GM19193 (cell line): ENCODE results near the gene RAF1.

Experiments used
- POLR2A ChIP-seq: IDR thresholded peaks from 4 replicates; pipeline ENCODE4 v1.6.1; 2011; ENCODE audit not compliant: insufficient read depth, insufficient read length; ENCODE audit errors: extremely low read depth

Gene RAF1

DNA sequence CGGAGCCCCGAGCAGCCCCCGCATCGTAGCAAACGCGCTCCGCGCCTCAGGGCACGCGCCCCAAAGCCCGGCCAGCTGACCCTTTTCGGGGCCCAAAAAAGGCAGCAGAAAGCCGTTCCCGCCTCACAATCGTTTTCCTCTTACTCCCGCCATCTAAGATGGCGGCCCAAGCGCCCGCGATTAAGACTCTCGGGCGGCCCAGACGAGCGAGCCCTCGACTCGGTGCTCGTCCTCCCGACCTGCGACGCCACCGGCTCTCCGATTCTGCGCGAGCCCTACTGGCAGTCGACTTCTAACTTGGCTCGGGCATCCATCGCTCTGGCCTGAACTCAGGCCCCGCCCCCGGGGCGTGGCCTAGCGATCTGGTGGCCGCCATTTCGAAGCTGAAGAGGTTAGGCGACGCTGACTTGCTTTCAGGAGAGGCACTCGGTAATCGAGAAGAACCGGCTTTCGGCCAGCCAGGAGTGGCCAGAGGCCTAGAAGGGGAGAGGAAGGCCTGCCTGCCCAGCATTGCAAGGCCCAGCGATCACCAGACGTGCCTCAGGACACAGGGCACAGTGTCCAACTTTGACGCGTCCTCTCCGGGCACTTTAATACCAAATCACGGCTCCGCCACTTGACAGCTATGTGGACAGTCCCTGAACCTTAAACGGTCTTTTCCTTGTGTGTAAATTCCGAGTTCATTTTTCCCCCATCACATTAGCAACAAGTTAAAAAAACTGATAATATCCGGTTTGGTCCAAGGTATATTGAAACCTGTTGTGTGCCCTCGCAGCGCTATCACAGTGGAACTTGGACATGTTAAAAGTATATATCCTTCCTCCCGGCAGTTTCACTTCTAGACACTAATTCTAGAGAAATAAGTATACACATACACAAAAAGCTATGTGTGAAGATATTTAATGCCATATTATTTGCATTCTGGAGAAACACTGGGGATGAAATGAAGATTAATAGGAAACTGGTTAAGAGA, at the start of gene RAF1:
TSS of gene RAF1 (minus strand) at position 182 of the 973 bp plus-strand sequence. CDS start 45,396 bp downstream, outside the sequence.
- TF ChIP-seq POLR2A = peak; percentile 93

DNA sequence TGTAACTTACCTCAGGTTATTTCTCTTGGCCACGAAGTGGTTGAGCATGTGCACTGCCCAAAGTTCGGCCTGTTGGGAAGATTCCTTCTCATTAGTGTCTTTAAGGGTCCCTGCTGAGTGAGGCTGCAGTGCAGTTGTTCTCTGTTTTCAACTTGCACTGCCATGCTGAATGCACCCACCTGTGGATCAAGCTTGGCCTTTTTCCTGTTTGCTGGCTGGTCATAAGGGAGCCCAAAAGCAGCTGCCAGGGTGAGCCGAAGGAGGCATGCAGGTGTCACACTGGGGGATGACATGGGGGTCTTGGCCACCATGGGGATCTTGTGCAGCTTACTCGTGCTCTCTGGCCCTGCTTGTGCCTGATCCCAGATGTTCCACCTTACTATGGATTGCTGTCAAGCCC, 46.1 kb upstream of the RAF1 start:
- TF ChIP-seq POLR2A = no peak

DNA sequence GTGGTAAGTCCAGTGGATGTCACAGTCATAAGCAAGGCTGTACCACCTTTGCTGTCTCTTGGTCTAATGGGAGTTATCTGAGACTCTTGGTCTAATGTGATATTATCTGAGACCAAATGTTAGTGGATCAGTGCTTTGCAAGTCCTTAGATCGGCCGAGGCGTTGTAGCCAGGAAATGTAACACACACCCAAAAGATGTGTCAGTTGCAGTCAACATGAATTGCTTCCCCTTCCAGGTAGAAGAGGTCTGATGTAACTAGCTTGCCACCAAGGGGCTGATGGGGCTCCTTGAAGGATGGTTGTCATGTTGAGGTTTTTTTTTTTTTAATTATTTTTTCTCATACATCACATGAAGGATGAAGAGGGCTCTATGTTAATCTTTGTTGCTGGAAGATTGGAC, 45.4 kb upstream of the RAF1 start:
- no peak for TF ChIP-seq POLR2A

DNA sequence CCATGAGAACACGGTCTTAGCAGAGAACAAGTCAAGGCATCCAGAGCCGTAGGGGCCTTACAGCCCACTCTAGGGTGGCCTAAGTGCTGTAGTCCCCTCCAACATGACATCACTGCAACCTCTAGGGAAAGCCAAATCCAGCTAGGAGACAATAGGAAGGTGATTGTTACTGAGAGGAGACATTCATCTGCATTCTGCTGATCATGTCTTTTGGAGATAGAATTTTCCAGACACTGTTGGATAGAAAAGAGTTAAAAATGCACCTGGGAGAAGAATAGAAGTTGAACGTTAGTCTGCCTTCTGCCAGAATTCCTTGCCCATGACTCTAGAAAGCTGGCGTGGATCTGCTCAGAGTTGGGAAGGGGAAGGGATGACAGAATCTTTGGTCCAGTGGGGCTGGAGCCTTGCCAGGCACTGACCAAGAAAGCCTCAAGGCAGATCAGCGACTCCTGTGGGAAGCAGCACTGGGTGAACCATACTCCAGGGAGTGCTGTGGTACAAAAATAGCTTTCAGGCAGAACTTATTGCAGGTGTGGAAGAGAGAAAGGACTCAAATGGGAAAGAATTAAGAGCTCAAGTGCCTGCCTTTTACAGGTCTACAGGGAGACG, 44.8 kb upstream of the RAF1 start:
- TF ChIP-seq POLR2A = no peak

DNA sequence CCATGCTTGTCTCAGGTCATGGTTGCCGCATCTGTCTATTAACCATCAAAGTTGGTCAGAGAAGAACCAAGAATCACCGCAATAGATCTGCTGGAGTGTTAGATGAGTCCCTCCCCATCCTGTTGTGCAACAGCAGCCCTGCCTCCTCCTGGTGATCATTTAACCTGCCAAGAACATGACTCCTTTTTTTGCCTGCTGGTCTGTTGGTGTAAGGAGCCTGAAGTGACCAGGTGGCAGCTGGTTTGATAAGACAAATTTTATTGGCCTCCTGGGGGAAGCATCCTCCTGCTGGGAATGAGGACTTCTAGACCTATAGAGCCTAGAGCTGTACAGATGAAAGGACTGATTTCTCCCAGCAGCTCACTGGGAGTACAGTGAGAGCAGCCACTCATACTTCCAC, 43.5 kb upstream of the RAF1 start:
- TF ChIP-seq POLR2A = no peak

DNA sequence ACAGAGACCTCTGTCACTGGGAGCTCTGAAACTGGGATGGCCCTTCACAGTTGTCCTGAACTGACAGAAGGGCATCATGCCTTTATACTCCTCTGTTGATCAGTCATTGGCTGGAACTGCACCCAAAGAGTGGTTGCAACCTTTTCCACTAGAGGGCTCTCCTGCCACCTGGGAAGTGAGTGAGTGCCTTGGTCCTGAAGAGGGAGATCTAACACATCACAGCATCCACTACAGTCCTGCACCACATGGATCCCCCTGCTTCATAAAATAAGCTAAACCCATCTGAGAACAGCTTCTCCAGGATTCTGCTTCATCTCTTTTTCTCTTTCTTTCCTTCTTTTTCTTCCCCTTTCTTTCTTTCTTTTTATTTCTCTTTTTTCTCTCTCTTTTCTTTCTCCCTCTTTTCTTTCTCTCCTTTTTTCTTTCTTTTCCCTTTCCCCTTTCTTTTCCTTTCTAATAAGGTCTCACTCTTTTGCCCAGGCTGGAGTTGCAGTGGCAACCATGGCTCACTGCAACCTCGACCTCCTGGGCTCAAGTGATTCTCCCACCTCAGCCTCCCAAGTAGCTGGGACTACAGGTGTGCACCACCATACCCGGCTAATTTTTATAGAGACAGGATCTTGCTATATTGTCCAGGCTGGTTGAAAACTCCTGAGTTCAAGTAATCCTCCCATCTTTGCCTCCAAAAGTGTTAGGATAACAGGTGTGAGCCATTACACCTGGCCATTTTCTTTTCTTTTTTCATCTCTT, 42.8 kb upstream of the RAF1 start:
- no peak for TF ChIP-seq POLR2A

DNA sequence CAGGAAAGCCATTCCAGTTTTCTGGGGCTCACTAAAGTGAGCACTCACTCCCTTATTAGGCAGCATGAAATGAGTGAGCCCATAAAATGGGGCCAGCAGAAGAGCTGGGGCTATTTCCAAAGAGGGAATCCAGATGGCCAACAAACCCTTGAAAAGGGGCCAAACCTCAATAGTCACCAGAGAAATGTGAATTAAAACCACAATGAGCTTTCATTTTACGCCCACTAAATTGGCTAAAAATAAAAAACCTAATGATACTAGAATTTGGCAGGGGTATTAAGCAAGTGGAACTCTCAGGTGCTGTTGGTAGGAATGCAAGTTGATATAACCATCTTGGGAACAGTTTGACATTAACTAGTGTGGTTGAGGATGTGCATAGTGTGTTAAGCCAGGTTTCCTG, 42.1 kb upstream of the RAF1 start:
- TF ChIP-seq POLR2A = no peak

DNA sequence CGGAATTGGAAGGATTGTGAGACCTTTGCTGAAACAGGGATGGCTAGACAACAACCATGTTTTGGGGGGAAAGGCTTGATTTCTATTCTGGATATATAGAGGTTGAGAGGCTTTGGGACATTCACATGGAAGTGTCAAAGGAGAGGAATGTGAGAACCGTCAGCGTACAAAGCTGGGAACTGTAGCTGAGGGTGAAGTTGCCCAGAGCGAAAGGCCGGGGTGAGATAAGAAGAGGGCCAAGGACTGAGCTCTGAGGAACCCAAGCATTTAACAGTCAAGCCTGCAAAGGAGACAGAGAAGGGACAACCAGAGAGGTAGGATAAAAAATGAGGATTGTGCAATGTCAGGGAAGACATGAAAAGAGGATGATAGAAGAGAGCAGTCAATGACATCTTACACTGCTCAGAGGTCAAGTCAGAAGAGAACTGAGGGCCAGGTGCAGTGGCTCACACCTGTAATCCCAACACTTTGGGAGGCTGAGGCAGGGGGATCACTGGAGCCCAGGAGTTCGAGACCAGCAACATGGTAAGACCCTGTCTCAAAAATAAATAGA, 41.5 kb upstream of the RAF1 start:
- no peak for TF ChIP-seq POLR2A

DNA sequence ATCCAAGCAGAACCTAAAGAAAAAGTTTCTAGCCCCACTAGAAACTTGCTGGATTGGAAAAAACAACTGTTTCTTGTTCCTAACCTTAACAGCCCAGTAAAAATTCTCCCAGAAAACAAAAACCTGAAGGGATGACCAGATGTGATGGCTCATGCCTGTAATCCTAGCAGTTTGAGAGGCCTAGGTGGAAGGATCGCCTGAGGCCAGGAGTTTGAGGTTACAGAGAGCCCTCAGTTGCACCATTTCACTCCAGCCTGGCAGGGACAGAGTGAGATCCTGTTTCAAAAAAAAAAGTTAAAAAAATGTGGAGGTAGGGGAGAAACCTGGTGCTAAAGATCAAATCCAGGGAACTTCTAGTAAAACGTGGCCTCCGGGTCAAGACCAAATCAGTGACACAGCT, 38.6 kb upstream of the RAF1 start:
- no peak for TF ChIP-seq POLR2A

DNA sequence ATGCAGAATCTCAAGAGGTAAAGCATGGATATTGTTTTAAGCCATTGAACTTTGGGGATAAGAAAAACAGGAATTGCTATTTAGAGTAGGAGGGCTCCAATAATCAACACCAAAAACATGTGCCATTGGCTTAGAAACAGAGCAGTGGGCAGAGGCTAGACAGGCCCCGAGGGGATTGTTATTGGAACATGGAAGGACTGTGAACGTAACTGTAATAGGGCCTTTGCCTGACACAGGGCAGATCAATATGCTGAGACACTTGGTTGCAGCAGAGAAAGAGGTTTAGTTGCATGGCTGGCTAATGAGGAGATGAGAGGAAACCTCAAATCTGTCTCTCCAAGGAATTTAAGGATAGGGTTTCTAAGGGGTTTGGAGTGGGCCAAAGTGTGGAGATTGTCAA, 36.9 kb upstream of the RAF1 start:
- TF ChIP-seq POLR2A = no peak

DNA sequence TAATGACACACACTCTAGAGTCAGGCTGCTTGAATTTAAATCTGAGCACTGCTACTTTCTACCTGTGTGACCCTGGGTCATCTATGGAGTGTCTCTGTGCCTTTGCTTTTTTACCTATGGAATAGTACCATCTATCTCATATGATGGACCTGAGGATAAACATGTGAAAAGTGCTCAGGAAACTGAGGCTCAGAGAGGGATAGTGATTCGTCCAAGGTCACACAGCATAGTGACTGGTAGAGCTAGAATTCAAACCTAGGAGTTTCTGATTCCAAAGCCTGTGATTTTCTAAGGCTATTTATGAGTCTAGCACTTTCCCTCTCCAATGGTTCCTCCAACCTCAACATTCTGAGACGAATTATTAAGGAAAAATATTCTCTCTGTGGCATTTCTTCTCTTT, 32.0 kb upstream of the RAF1 start:
- TF ChIP-seq POLR2A = no peak

DNA sequence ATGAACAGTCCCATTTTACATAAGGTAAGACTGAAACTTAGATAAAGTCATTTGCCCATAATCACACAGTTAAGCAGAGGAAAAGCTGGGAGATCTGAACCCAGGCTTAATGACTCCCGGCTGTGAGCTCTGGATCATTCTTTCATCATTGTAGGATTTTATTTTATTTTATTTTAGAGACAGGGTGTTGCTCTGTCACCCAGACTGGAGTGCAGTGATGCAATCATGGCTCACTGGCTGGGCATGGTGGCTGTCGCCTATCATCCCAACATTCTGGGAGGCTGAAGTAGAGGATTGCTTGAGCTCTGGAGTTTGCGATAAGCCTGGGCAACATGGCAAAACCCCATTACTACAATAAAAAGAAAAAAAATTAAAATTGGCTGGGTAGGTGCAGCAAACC, 31.2 kb upstream of the RAF1 start:
- no peak for TF ChIP-seq POLR2A

DNA sequence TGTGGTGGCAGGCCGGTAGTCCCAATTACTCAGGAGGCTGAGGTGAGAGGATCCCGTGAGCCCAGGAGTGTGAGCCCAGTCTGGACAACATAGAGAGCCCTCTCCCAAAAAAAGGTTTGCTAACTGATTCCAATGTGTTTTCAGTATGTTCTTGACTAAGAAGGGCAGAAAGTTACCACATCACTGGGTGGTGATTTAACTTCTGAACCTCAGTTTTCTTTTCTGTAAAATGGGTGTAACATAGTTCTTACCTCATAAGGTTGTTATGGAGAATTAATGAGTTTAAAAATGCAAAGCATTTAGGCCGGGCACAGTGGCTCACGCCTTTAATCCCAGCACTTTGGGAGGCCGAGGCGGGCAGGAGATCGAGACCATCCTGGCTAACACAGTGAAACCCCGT, 28.5 kb upstream of the RAF1 start:
- TF ChIP-seq POLR2A = no peak

DNA sequence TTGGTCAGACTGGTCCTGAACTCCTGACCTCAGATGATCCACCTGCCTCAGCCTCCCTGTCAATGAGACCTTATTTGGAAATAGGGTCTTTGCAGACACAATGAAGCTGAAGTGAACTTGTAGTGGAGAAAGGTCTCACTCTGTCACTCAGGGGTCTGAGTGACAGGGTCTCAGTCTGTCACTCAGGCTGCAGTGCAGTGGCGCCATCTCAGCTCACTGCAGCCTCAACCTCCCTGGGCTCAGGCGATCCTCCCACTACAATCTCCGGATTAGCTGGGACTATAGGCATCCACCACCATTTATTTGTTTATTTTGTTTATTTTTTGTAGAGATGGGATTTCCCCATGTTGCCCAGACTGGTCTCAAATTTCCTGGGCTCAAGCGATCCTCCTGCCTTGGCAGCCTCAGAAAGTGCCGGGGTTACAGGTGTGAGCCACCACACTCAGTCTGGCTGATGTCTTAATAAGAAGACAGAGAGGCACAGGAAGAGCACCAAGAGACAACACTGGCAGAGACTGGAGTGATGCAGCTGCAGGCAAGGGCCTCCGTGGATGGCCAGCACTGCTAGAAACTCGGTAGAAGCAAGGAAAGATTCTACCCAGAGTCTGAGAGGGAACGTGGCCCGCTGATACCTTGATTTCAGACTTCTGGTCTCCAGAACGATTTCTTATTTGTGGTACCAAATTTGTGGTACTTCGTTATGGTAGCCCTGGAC, 26.2 kb upstream of the RAF1 start:
- TF ChIP-seq POLR2A = no peak
